HG02610 (cell line): ENCODE measurements around the gene RGS14.
"Not testable (repeated sequence)": the region's sequence is repeated elsewhere in the genome, so short reads cannot be mapped to it uniquely, and the experiment has no call there.

ENCODE experiments used
- ATAC-seq: cut with Tn5 transposase; IDR thresholded peaks from one replicate; pipeline ENCODE4 v1.9.1; 2021; ENCODE audit warnings: mild to moderate bottlenecking, moderate library complexity; ENCODE audit not compliant: unreplicated experiment

RGS14 gene

GRCh38 chr5:177327539-177328522 is 29.9 kb upstream of the RGS14 start:
- no peak for ATAC-seq

DNA sequence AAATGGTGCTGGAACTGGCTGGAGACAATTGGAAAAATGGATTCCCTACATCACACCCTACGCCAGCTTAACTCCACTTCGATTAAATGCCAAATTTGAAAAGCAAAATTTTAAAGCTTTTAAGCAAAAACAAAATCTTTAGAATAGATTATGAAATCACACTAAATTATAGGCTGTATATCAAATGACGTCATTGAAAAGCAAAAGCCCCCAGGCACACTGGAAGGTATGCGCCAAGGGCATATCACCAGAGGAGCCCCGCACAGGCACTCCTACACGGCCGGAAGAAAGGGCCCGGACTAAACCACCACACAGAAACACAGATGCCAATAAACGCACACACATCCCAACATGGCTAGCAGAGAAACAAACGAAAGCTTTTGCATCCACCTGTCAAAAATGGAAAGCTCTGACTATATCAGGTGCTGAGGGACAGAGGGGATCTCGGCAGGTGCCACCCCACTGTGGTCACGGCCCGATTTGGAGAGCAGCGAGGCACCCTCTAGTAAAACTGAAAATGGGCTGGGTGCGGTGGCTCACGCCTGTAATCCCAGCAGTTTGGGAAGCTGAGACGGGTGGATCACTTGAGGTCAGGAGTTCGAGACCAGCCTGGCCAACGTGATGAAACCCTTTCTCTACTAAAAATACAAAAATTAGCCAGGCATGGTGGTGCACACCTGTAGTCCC is 29.0 kb upstream of the RGS14 start:
- no peak for ATAC-seq

DNA sequence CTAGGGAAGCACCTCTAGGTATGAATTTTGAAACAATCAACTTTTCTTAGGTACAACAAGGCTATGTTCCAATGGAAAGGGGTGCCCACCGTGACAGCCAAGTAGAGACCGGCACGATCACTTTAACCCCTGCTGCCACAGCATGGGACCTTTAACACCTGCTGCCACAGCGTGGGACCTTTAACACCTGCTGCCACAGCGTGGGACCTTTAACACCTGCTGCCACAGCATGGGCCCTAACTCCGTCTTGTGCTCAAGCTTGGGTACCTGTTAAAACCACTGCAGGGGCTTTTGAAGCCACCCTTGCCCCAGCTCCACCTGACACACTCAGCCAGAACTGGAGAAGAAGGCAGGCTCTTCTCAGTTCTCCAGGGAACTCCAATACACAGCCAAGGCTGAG is 27.8 kb upstream of the RGS14 start:
- ATAC-seq: no peak

GRCh38 chr5:177330991-177331842 is 26.5 kb upstream of the RGS14 start:
- ATAC-seq: no peak

DNA sequence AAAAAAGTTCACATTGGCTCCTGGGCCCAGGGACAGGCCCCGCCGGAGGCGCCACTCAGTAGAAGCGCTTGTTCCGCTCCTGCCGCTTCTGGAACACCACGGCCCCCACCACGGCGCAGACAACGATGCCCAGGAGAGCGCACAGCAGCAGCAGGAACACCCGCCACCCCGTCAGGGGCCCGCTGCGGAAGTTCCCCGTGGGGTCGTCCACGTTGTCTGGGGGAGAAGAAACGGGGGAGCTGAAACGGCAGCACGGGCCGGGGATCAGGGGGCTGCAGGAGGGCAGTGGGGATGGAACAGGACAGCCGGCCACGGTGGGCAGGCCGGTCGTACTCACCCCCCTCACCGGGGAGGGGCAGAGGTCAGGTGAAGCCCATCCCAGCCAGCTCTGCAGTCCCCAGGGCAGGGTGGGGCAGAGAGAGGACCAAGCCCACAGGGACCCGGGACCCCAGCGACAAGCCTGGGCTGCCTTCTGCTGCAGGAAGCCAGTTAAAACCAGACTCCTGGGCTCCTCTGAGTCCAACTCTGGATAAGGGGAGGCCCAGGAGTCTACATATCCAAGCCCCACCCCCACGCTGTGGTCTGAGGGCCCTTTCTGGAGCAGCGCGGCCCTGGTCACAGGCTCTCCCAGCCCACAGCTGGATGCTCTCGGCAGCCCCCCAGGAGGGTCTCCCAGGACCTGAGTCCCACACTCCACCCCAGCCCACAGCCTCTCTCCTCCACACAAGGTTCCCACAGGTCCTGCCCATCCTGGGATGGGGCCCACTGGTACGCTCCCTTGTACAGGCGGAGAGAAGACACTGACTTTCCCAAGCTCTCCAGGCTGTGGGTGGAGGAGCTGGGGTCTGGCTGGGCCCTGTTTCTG is 25.5 kb upstream of the RGS14 start:
- no peak for ATAC-seq

DNA sequence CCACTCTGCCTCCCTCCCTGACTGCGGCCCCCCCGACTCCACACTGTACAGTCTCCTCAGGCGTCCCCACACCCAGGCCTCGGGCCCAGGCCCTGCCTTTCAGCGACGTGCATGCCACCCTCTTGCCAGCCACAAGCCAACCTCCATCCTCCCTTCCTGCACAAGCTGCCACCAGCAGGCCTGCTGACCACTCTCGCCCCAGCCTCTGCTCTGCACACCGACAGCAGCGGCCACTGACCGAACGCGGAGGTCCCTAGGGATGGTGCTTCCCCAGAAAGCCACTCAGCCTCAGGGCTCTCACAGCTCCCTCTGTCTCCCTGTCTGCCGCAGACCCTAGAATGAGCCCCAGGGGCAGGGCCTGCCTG is 24.8 kb upstream of the RGS14 start:
- no peak for ATAC-seq

GRCh38 chr5:177333420-177334154 is 24.1 kb upstream of the RGS14 start:
- ATAC-seq: no peak

- no peak for ATAC-seq
Measured at GRCh38 chr5:177334155-177334551, 23.6 kb upstream of the RGS14 start.

- ATAC-seq: no peak
Measured at GRCh38 chr5:177334781-177335700, 22.7 kb upstream of the RGS14 start.

DNA sequence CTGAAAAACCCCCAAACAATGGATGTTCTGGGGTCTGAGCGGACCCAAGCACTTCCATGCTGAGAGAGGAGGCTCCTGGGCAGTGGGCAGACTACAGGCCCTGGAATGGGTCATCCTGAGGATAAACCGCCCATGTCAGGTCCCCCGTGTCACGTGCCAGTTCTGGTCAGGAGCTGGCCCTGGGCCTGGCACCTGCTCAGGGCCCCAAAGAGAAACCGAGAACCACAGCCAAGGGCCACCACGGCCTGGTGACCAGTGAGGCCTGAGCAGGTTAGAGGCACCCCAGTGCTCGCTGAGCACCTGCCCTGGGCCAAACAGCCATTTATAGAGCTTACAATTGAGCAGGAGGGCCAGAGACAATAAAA is 22.0 kb upstream of the RGS14 start:
- no peak for ATAC-seq

- ATAC-seq: no peak
Measured at GRCh38 chr5:177336112-177336511, 21.6 kb upstream of the RGS14 start.

GRCh38 chr5:177336603-177337494 is 20.9 kb upstream of the RGS14 start:
- ATAC-seq: no peak

- no peak for ATAC-seq
Measured at GRCh38 chr5:177338251-177339106, 19.2 kb upstream of the RGS14 start.

DNA sequence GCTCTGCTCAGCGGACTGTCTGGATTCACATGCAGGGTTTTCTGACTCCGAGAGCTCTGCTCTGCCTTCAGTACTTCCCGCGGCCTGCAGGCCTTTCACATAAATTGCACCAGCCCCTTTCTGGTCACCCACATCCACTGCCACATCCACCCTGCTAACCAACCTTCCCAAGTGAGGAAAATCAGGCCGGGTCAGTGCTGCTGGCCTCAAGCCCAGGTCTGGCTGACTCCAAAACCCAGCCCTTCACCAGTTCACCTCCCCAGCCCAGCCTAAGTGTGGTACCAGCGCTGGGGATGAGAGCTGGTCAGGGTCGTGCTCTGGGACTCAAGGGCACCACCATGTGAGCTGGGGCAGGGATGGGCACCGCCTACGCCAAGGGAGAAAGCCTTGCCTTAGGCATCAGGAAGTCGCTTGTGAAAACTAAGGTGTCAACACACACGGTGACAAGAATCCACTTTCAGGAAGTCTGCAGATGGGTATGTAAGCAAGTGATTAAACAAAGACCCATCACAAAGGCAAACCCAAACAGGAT is 18.6 kb upstream of the RGS14 start:
- ATAC-seq: no peak

- ATAC-seq: not testable (repeated sequence)
Measured at GRCh38 chr5:177343000-177343399, 14.7 kb upstream of the RGS14 start.

DNA sequence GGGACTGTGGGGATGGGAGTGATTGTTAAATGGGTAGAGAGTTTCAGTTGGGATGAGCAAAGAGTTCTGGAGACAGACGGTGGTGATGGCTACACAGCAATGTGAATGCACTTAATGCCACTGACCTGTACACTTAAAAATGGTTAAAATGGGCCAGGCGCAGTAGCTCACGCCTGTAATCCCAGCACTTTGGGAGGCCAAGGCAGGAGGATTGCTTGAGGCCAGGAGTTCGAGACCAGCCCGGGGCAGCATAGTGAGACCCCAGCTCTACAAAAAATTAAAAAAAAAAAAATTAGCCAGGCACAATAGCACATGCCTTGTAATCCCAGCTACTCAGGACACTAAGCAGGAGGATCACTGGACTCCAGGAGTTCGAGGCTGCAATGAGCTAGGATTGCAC is 13.9 kb upstream of the RGS14 start:
- no peak for ATAC-seq
